K562 (cell line): ENCODE results near the gene AGO1. TPM values are rescaled to one million over a fixed set of nuclear protein-coding genes. Genes with fewer than 3 reads are reported as not detected.
A peak's percentile ranks its signal among the peaks of the same experiment; 100 is the strongest.

ENCODE experiments used
- FOXA1 ChIP-seq: fragments of 450-650 bp; IDR thresholded peaks from 2 replicates; pipeline ENCODE4 v1.6.1; 2016; ENCODE audit warnings: mild to moderate bottlenecking, borderline replicate concordance
- FUS ChIP-seq: fragments of 200-400 bp; formaldehyde crosslinking; optimal IDR thresholded peaks from 2 replicates; pipeline ENCODE3; 2017; ENCODE audit warnings: low read depth, low read length
- HEY1 ChIP-seq: fragments of 250-450 bp; sonication (Bioruptor Pico); IDR thresholded peaks from 2 replicates; pipeline ENCODE4 v1.5.0; 2020; ENCODE audit warnings: mild to moderate bottlenecking, moderate library complexity, borderline replicate concordance
- ID3 ChIP-seq, 2 experiments: fragments of 250-450 bp in 1 of 2; fragments of 450-650 bp in 1 of 2; sonication (Bioruptor Pico) in 1 of 2; IDR thresholded peaks; 2 replicates each; pipeline versions ENCODE4 v1.6.1 to v1.8.0; 2016 to 2021; ENCODE audit warnings: mild to moderate bottlenecking in 2 of 2, moderate library complexity in 2 of 2, missing compliant biosample characterization in 1 of 2, missing genetic modification characterization in 1 of 2
- MBD2 ChIP-seq: sonication (generic); IDR thresholded peaks from 2 replicates; pipeline ENCODE4 v1.6.1; 2016; ENCODE audit warnings: low read depth, borderline replicate concordance
- MYC ChIP-seq, 2 experiments: fragments of 250-450 bp in 1 of 2; sonication (Bioruptor Pico) in 1 of 2; IDR thresholded peaks; 2 replicates each; pipeline versions ENCODE4 v1.5.1 to v1.6.1; 2012 to 2021; ENCODE audit warnings: low read depth in 2 of 2, borderline replicate concordance in 1 of 2, improper control_type of control experiment in 1 of 2, low read length in 1 of 2, mild to moderate bottlenecking in 1 of 2, moderate library complexity in 1 of 2
- NR2C1 ChIP-seq, 2 experiments: fragments of 450-650 bp; IDR thresholded peaks; 2 replicates each; pipeline ENCODE4 v1.6.1; 2017; ENCODE audit warnings: mild to moderate bottlenecking in 2 of 2, antibody characterized with exemption in 1 of 2, inconsistent platforms in 1 of 2, missing compliant biosample characterization in 1 of 2, missing genetic modification characterization in 1 of 2
- NR4A1 ChIP-seq, 2 experiments: fragments of 250-450 bp in 1 of 2; fragments of 450-650 bp in 1 of 2; sonication (Bioruptor Pico) in 1 of 2; IDR thresholded peaks; 2 replicates each; pipeline versions ENCODE4 v1.4.0 to v1.6.1; 2016 to 2020; ENCODE audit warnings: mild to moderate bottlenecking in 2 of 2, missing compliant biosample characterization in 1 of 2, missing genetic modification characterization in 1 of 2, moderate library complexity in 1 of 2
- PRMT5 ChIP-seq: sonication (generic); formaldehyde crosslinking; IDR thresholded peaks from 2 replicates; pipeline ENCODE4 v1.5.0; 2020; ENCODE audit warnings: missing genetic modification reagents
- RNF219 ChIP-seq: fragments of 250-450 bp; sonication (Bioruptor Pico); IDR thresholded peaks from 2 replicates; pipeline ENCODE4 v1.5.0; 2022; ENCODE audit warnings: mild to moderate bottlenecking
- SAP30 ChIP-seq: fragments of 200-600 bp; sonication (generic); IDR thresholded peaks from 2 replicates; pipeline ENCODE4 v1.6.1; 2012; ENCODE audit warnings: borderline replicate concordance, low read depth, mild to moderate bottlenecking, moderate library complexity, low read length, control low read depth, inconsistent platforms; ENCODE audit not compliant: insufficient read depth, poor library complexity, severe bottlenecking
- TEAD4 ChIP-seq, 2 experiments: sonication (generic) in 1 of 2; formaldehyde crosslinking in 1 of 2; IDR thresholded peaks; 2 replicates each; pipeline versions ENCODE4 v1.6.1 to v1.8.0; 2012 to 2022; ENCODE audit warnings: borderline replicate concordance in 1 of 2, inconsistent platforms in 1 of 2, low read length in 1 of 2, mild to moderate bottlenecking in 1 of 2, missing genetic modification reagents in 1 of 2
- ZC3H8 ChIP-seq: fragments of 450-650 bp; IDR thresholded peaks from 2 replicates; pipeline ENCODE4 v1.6.1; 2017
- ZNF324 ChIP-seq: fragments of 250-450 bp; sonication (Bioruptor Pico); IDR thresholded peaks from 2 replicates; pipeline ENCODE4 v1.4.0; 2020; ENCODE audit warnings: mild to moderate bottlenecking
- ZNF354B ChIP-seq: fragments of 250-450 bp; sonication (Bioruptor Pico); IDR thresholded peaks from 2 replicates; pipeline ENCODE4 v1.4.0; 2020
- polyA plus RNA-seq, 8 experiments: library from polyadenylated mRNA; depleted of rRNA in 4 of 8; stranded (reverse) in 5 of 8; unstranded in 3 of 8; fragments of >200 nt; fragmentation: Nextera tagmentation in 2 of 8; fragmentation: Illumina TruSeq in 1 of 8; extraction: Ambion mirVana in 2 of 8; extraction: Trizol in 1 of 8; gene quantifications; 2 replicates each; pipeline versions ENCODE4 v1.2.1 to v1.2.3, GENCODE V29; 2011 to 2014; ENCODE audit warnings: inconsistent platforms in 1 of 8, missing spikeins in 1 of 8
- total RNA-seq, 7 experiments: library from RNA; depleted of rRNA in 6 of 7; stranded (reverse); fragments of >200 nt in 6 of 7; fragmentation: Illumina TruSeq in 2 of 7; extraction: Trizol in 2 of 7; gene quantifications; 2 replicates each; pipeline versions ENCODE4 v1.2.1 to v1.2.3, GENCODE V29; 2011 to 2021; ENCODE audit warnings: low replicate concordance in 1 of 7
- TF ChIP-seq, protein P1 (sequence below), 2 experiments: fragments of 450-650 bp; conservative IDR thresholded peaks; 2 replicates each; pipeline ENCODE4 v1.6.1; 2017; ENCODE audit warnings: mild to moderate bottlenecking in 2 of 2, moderate library complexity in 2 of 2
- TF ChIP-seq, protein P2 (sequence below): fragments of 450-650 bp; formaldehyde crosslinking; IDR thresholded peaks from 2 replicates; pipeline ENCODE4 v1.4.0; 2020; ENCODE audit warnings: mild to moderate bottlenecking

Gene AGO1
- total and polyA plus RNA-seq, 9 of the 15 experiments (the other 6 are each of a cell fraction or from before 2014, with no cell fraction given) = 7.3 to 64.2 (median 26.0) TPM

- peak; percentile 71 for TF ChIP-seq SAP30
- TF ChIP-seq TEAD4 (IDR thresholded peaks at IDR 0.05; ENCODE audit: low read length) = peak; percentile 18; the same call in 1 of the 2 replicates
- no peak for TF ChIP-seq TEAD4 (CRISPR knock-in tag; IDR thresholded peaks at IDR 0.05; ENCODE audit: borderline replicate concordance)
- no peak for TF ChIP-seq ZC3H8
- no peak for TF ChIP-seq ZNF354B (CRISPR knock-in tag)
- no peak for TF ChIP-seq ID3 (CRISPR knock-in tag; IDR thresholded peaks at IDR 0.05)
- TF ChIP-seq ID3 (tag; IDR thresholded peaks at IDR 0.05) = peak; percentile 87
- TF ChIP-seq FUS = no peak
- no peak for TF ChIP-seq HEY1
- peak; percentile 82 for TF ChIP-seq MYC (IDR thresholded peaks at IDR 0.05; ENCODE audit: low read depth, low read length)
- TF ChIP-seq MYC (CRISPR knock-in tag; IDR thresholded peaks at IDR 0.05; ENCODE audit: borderline replicate concordance, low read depth) = no peak; the same call in 1 of the 2 replicates
- no peak for TF ChIP-seq ZNF324 (CRISPR knock-in tag)
- TF ChIP-seq, protein P1, sequence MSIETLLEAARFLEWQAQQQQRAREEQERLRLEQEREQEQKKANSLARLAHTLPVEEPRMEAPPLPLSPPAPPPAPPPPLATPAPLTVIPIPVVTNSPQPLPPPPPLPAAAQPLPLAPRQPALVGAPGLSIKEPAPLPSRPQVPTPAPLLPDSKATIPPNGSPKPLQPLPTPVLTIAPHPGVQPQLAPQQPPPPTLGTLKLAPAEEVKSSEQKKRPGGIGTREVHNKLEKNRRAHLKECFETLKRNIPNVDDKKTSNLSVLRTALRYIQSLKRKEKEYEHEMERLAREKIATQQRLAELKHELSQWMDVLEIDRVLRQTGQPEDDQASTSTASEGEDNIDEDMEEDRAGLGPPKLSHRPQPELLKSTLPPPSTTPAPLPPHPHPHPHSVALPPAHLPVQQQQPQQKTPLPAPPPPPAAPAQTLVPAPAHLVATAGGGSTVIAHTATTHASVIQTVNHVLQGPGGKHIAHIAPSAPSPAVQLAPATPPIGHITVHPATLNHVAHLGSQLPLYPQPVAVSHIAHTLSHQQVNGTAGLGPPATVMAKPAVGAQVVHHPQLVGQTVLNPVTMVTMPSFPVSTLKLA (conservative IDR thresholded peaks at IDR 0.05) = peak; percentile 68 to 85
- no peak for TF ChIP-seq NR2C1 (IDR thresholded peaks at IDR 0.05)
- no peak for TF ChIP-seq NR2C1 (tag; IDR thresholded peaks at IDR 0.05)
- TF ChIP-seq, protein P2, sequence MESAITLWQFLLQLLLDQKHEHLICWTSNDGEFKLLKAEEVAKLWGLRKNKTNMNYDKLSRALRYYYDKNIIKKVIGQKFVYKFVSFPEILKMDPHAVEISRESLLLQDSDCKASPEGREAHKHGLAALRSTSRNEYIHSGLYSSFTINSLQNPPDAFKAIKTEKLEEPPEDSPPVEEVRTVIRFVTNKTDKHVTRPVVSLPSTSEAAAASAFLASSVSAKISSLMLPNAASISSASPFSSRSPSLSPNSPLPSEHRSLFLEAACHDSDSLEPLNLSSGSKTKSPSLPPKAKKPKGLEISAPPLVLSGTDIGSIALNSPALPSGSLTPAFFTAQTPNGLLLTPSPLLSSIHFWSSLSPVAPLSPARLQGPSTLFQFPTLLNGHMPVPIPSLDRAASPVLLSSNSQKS = no peak
- no peak for TF ChIP-seq FOXA1
- peak; percentile 75; the same call in 1 of the 2 replicates for TF ChIP-seq MBD2
- TF ChIP-seq RNF219 (CRISPR knock-in tag) = 0 out of 2 replicates have a peak, but pooled peaks have one; percentile 30
- no peak for TF ChIP-seq PRMT5 (CRISPR knock-in tag)
- peak; percentile 73; the same call in 1 of the 2 replicates for TF ChIP-seq NR4A1 (CRISPR knock-in tag; IDR thresholded peaks at IDR 0.05)
- TF ChIP-seq NR4A1 (tag; IDR thresholded peaks at IDR 0.05) = peak; percentile 68; the same call in 1 of the 2 replicates
Measured at GRCh38 chr1:35930593-35931445, 47.8 kb downstream of the AGO1 start, which contains the start of gene AGO3 (continued).
